Immature natural killer cell (primary cell): ENCODE data around the gene RCE1. TPM values are rescaled to one million over a fixed set of nuclear protein-coding genes. Genes with fewer than 3 reads are reported as not detected.

Experiments
- DNase-seq, 3 donors: peaks; one replicate each; pipeline ENCODE4 v3.0.0; 2022; ENCODE audit warnings: mixed read lengths in 1 of 3
- H3K27ac Mint-ChIP-seq, 6 donors: one replicate each; pipeline ENCODE4 v1.8.0; 2020; ENCODE audit warnings: mixed read lengths in 6 of 6, mild to moderate bottlenecking in 5 of 6, inconsistent platforms in 4 of 6, moderate library complexity in 3 of 6
- H3K27me3 Mint-ChIP-seq, 3 donors: one replicate each; pipeline ENCODE4 v1.8.0; 2020 to 2021; ENCODE audit warnings: low read depth in 3 of 3, mild to moderate bottlenecking in 3 of 3, mixed read lengths in 3 of 3, moderate library complexity in 3 of 3, inconsistent platforms in 1 of 3
- H3K36me3 Mint-ChIP-seq, 3 donors: one replicate each; pipeline ENCODE4 v1.8.0; 2020; ENCODE audit warnings: mixed read lengths in 3 of 3, inconsistent platforms in 2 of 3, mild to moderate bottlenecking in 2 of 3
- H3K4me1 Mint-ChIP-seq, 2 donors: one replicate each; pipeline ENCODE4 v1.8.0; 2020; ENCODE audit warnings: inconsistent platforms in 2 of 2, mild to moderate bottlenecking in 2 of 2, mixed read lengths in 2 of 2, moderate library complexity in 1 of 2
- H3K4me3 Mint-ChIP-seq, 5 donors: one replicate each; pipeline ENCODE4 v1.8.0; 2020; ENCODE audit warnings: mild to moderate bottlenecking in 5 of 5, mixed read lengths in 5 of 5, inconsistent platforms in 3 of 5, moderate library complexity in 3 of 5
- H3K9me3 Mint-ChIP-seq, 6 donors: one replicate each; pipeline ENCODE4 v1.8.0; 2020; ENCODE audit warnings: mild to moderate bottlenecking in 6 of 6, mixed read lengths in 6 of 6, inconsistent platforms in 4 of 6, moderate library complexity in 3 of 6
- polyA plus RNA-seq, 3 donors: library from polyadenylated mRNA; unstranded; fragments of 300-500 nt; fragmentation: Illumina TruSeq; gene quantifications; one replicate each; pipeline ENCODE4 v1.2.3, GENCODE V29; 2021

The RCE1 gene
- polyA plus RNA-seq, 3 donors from 2014 or later: 19.5 to 29.1 (median 27.5) TPM

- Mint-ChIP-seq H3K27ac (peak overlapping the region in 1 of 6 donors; percentile 38), H3K4me3 (no peak overlapping the region), H3K4me1 (peaks cover 0 to under 1% of the 10 kb centered on the region in 2 donors), H3K9me3 (no peaks in the 10 kb centered on the region), H3K27me3 (peaks cover 0 to 2% (median 0%) of the 10 kb centered on the region in 3 donors), H3K36me3 (no peaks in the 10 kb centered on the region)
- no peak for DNase-seq
These were observed 32.1 kb downstream of the RCE1 start for GRCh38 chr11:66875378-66875777.

- peaks cover 0 to 2% (median 1%) of the 10 kb centered on the region in 3 donors for H3K27me3 Mint-ChIP-seq
- H3K4me3 Mint-ChIP-seq: no peak overlapping the region
- peaks cover 0 to 6% of the 10 kb centered on the region in 2 donors for H3K4me1 Mint-ChIP-seq
- H3K36me3 Mint-ChIP-seq: no peaks in the 10 kb centered on the region
- H3K27ac Mint-ChIP-seq: no peak overlapping the region
- no peak for DNase-seq
- H3K9me3 Mint-ChIP-seq: no peaks in the 10 kb centered on the region
These were observed 34.5 kb downstream of the RCE1 start for GRCh38 chr11:66877588-66878385.

GRCh38 chr11:66878474-66878873 lies 35.2 kb downstream of the RCE1 start:
- Mint-ChIP-seq H3K4me3 (no peak overlapping the region), H3K27ac (no peak overlapping the region)

GRCh38 chr11:66879000-66879399 lies 35.8 kb downstream of the RCE1 start:
- no peak overlapping the region for H3K4me3 Mint-ChIP-seq

More at GRCh38 chr11:66878474-66878873, 35.2 kb downstream of the RCE1 start:
- no peaks in the 10 kb centered on the region for H3K36me3 Mint-ChIP-seq
- no peak for DNase-seq
- H3K27me3 Mint-ChIP-seq: peaks cover 0 to 2% (median 1%) of the 10 kb centered on the region in 3 donors
- H3K4me1 Mint-ChIP-seq: peaks cover 0 to 6% of the 10 kb centered on the region in 2 donors
- no peaks in the 10 kb centered on the region for H3K9me3 Mint-ChIP-seq

GRCh38 chr11:66879583-66879982 lies 36.3 kb downstream of the RCE1 start:
- Mint-ChIP-seq H3K4me1 (peaks cover 0 to 6% of the 10 kb centered on the region in 2 donors), H3K9me3 (no peaks in the 10 kb centered on the region), H3K36me3 (no peaks in the 10 kb centered on the region), H3K4me3 (no peak overlapping the region), H3K27me3 (peaks cover 0 to 2% (median 1%) of the 10 kb centered on the region in 3 donors), H3K27ac (no peak overlapping the region)
- no peak for DNase-seq

More at GRCh38 chr11:66879000-66879399, 35.8 kb downstream of the RCE1 start:
- peaks cover 0 to 6% of the 10 kb centered on the region in 2 donors for H3K4me1 Mint-ChIP-seq
- peaks cover 0 to 2% (median 1%) of the 10 kb centered on the region in 3 donors for H3K27me3 Mint-ChIP-seq
- DNase-seq: no peak
- H3K27ac Mint-ChIP-seq: no peak overlapping the region
- H3K9me3 Mint-ChIP-seq: no peaks in the 10 kb centered on the region
- no peaks in the 10 kb centered on the region for H3K36me3 Mint-ChIP-seq

GRCh38 chr11:66879999-66880398 lies 36.8 kb downstream of the RCE1 start:
- peaks cover 0 to 6% of the 10 kb centered on the region in 2 donors for H3K4me1 Mint-ChIP-seq
- no peak overlapping the region for H3K27ac Mint-ChIP-seq
- no peak overlapping the region for H3K4me3 Mint-ChIP-seq
- H3K27me3 Mint-ChIP-seq: peaks cover 0 to 1% (median 0%) of the 10 kb centered on the region in 3 donors
- H3K9me3 Mint-ChIP-seq: no peaks in the 10 kb centered on the region
- no peak for DNase-seq
- no peaks in the 10 kb centered on the region for H3K36me3 Mint-ChIP-seq

GRCh38 chr11:66880496-66881450 lies 37.5 kb downstream of the RCE1 start:
- H3K36me3 Mint-ChIP-seq: no peaks in the 10 kb centered on the region
- no peak overlapping the region for H3K4me3 Mint-ChIP-seq
- H3K27me3 Mint-ChIP-seq: peaks cover 0 to 3% (median 0%) of the 10 kb centered on the region in 3 donors
- DNase-seq: no peak
- H3K9me3 Mint-ChIP-seq: no peaks in the 10 kb centered on the region
- no peak overlapping the region for H3K27ac Mint-ChIP-seq
- peaks cover 0 to 6% of the 10 kb centered on the region in 2 donors for H3K4me1 Mint-ChIP-seq

- H3K4me1 Mint-ChIP-seq: peaks cover 0 to 6% of the 10 kb centered on the region in 2 donors
- H3K27ac Mint-ChIP-seq: no peak overlapping the region
- peaks cover 0 to 5% (median 1%) of the 10 kb centered on the region in 3 donors for H3K27me3 Mint-ChIP-seq
- no peak for DNase-seq
- no peaks in the 10 kb centered on the region for H3K9me3 Mint-ChIP-seq
- H3K4me3 Mint-ChIP-seq: no peak overlapping the region
- H3K36me3 Mint-ChIP-seq: no peaks in the 10 kb centered on the region
These were observed 38.2 kb downstream of the RCE1 start for GRCh38 chr11:66881451-66881835.

GRCh38 chr11:66881927-66882452 lies 38.7 kb downstream of the RCE1 start:
- H3K27me3 Mint-ChIP-seq: peaks cover 0 to 5% (median 2%) of the 10 kb centered on the region in 3 donors
- H3K4me1 Mint-ChIP-seq: peaks cover 0 to 6% of the 10 kb centered on the region in 2 donors
- H3K27ac Mint-ChIP-seq: no peak overlapping the region
- H3K9me3 Mint-ChIP-seq: no peaks in the 10 kb centered on the region
- H3K36me3 Mint-ChIP-seq: no peaks in the 10 kb centered on the region
- H3K4me3 Mint-ChIP-seq: no peak overlapping the region
- DNase-seq: no peak

GRCh38 chr11:66882561-66883015 lies 39.3 kb downstream of the RCE1 start:
- H3K27ac Mint-ChIP-seq: no peak overlapping the region
- H3K4me1 Mint-ChIP-seq: peaks cover 0 to 6% of the 10 kb centered on the region in 2 donors
- no peaks in the 10 kb centered on the region for H3K36me3 Mint-ChIP-seq

GRCh38 chr11:66883016-66883965 lies 40.0 kb downstream of the RCE1 start:
- H3K27ac Mint-ChIP-seq: no peak overlapping the region
- H3K27me3 Mint-ChIP-seq: peaks cover 0 to 5% (median 2%) of the 10 kb centered on the region in 3 donors
- no peak overlapping the region for H3K4me3 Mint-ChIP-seq
- H3K4me1 Mint-ChIP-seq: peaks cover 0 to 6% of the 10 kb centered on the region in 2 donors
- H3K9me3 Mint-ChIP-seq: no peaks in the 10 kb centered on the region
- H3K36me3 Mint-ChIP-seq: no peaks in the 10 kb centered on the region
- DNase-seq: peak; percentile 23 to 41 (median 29)

More at GRCh38 chr11:66882561-66883015, 39.3 kb downstream of the RCE1 start:
- Mint-ChIP-seq H3K27me3 (peaks cover 0 to 5% (median 2%) of the 10 kb centered on the region in 3 donors), H3K9me3 (no peaks in the 10 kb centered on the region), H3K4me3 (no peak overlapping the region)
- DNase-seq: no peak

GRCh38 chr11:66884443-66884842 lies 41.2 kb downstream of the RCE1 start:
- H3K27me3 Mint-ChIP-seq: peaks cover 0 to 5% (median 2%) of the 10 kb centered on the region in 3 donors
- H3K27ac Mint-ChIP-seq: no peak overlapping the region
- no peak overlapping the region for H3K4me3 Mint-ChIP-seq
- H3K4me1 Mint-ChIP-seq: peaks cover 0 to 6% of the 10 kb centered on the region in 2 donors
- no peaks in the 10 kb centered on the region for H3K9me3 Mint-ChIP-seq
- no peak for DNase-seq
- H3K36me3 Mint-ChIP-seq: no peaks in the 10 kb centered on the region
